ENCODE results near the gene RACK1.

DNA sequence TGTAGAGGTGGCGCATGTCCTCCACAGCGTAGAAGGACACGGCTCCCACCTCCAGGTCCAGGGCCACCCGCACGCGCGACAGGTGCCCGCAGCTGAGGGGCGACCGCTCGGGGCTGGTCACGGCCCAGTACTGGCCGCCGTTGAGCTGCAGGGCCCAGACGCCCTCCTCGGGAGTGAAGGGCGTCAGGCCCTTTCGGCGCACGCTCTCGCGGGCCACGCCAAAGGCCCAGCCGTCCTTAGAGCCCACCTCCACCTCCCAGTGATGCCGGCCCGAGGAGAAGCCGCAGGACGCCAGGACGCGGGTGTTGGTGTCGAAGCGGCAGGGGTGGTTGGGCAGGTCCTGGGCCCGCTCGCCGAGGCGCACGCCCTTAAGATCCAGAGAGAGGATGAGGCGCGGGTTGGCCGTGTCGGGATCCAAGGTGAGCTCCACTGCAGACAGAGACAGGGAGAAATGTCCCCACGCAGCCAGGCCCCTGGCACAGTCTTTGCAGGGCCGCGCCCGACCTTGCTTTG lies 48.4 kb downstream of the RACK1 start:
- TF ChIP-seq POLR2AphosphoS5 (IDR thresholded peaks at IDR 0.05) (no peak), POLR2A (IDR thresholded peaks at IDR 0.05) (no peak)
